Epithelial cell of proximal tubule (primary cell): ENCODE measurements around the gene TET3. TPM values are rescaled to one million over a fixed set of nuclear protein-coding genes. Genes with fewer than 3 reads are reported as not detected.

Source experiments
- DNase-seq: peaks from one replicate; pipeline ENCODE4 v3.0.0-alpha.2; 2011; ENCODE audit warnings: low read depth
- H3K4me3 ChIP-seq: 2 replicates; pipeline ENCODE4 v1.5.1; 2011; ENCODE audit warnings: low read depth, mild to moderate bottlenecking, low read length
- total RNA-seq: library from RNA; depleted of rRNA; stranded (reverse); fragments of >200 nt; gene quantifications from 2 replicates; pipeline ENCODE4 v1.2.3, GENCODE V29; 2015
- TF ChIP-seq, protein P1 (sequence below): conservative IDR thresholded peaks from 2 replicates; pipeline ENCODE4 v1.5.1; 2012; ENCODE audit warnings: low read depth, mild to moderate bottlenecking, low read length

TET3 gene
- total RNA-seq, 1 donor from 2014 or later, result 4.8 TPM

DNA sequence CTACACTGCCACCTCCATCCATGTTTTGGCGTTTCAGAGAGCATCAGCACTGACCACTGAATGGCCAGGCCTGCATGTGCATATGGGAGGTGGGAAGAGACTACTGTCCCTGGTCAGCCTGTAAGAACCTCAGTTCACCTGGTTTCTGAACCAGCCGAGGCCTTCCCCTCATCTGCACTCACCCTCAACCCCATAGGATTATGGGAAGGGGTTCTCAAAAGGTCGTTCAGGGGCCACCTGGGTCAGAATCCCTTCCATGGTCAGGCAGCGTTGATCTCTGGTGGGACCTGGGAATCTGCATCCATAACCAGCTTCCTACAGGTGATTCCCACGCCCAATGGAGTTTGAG is 36.7 kb downstream of the TET3 start:
- H3K4me3 ChIP-seq, result no peak overlapping the region
- DNase-seq, result no peak
- TF ChIP-seq, protein P1, sequence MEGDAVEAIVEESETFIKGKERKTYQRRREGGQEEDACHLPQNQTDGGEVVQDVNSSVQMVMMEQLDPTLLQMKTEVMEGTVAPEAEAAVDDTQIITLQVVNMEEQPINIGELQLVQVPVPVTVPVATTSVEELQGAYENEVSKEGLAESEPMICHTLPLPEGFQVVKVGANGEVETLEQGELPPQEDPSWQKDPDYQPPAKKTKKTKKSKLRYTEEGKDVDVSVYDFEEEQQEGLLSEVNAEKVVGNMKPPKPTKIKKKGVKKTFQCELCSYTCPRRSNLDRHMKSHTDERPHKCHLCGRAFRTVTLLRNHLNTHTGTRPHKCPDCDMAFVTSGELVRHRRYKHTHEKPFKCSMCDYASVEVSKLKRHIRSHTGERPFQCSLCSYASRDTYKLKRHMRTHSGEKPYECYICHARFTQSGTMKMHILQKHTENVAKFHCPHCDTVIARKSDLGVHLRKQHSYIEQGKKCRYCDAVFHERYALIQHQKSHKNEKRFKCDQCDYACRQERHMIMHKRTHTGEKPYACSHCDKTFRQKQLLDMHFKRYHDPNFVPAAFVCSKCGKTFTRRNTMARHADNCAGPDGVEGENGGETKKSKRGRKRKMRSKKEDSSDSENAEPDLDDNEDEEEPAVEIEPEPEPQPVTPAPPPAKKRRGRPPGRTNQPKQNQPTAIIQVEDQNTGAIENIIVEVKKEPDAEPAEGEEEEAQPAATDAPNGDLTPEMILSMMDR, result no peak

DNA sequence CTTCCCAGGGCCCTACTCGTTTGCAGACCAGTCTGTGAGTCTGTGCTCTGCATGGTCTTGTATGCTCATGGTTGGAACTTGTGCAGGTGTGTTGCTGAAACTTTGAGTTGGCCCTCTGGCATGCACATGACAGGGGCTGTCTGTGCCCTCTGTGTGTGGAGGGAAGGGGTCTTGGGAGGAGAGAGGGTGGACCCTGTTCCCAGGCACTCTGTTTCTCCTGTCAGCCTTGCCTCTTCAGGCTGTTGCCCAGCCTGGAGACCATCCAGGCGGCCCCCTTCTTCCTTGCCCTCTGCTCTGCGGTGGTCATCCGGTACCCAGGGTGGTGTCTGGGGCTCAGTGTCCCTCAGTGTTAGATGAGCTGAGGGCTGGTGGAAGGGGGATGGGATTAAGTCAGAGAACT is 39.5 kb downstream of the TET3 start:
- TF ChIP-seq, protein P1, result no peak
- no peak overlapping the region for H3K4me3 ChIP-seq
- DNase-seq, result no peak

DNA sequence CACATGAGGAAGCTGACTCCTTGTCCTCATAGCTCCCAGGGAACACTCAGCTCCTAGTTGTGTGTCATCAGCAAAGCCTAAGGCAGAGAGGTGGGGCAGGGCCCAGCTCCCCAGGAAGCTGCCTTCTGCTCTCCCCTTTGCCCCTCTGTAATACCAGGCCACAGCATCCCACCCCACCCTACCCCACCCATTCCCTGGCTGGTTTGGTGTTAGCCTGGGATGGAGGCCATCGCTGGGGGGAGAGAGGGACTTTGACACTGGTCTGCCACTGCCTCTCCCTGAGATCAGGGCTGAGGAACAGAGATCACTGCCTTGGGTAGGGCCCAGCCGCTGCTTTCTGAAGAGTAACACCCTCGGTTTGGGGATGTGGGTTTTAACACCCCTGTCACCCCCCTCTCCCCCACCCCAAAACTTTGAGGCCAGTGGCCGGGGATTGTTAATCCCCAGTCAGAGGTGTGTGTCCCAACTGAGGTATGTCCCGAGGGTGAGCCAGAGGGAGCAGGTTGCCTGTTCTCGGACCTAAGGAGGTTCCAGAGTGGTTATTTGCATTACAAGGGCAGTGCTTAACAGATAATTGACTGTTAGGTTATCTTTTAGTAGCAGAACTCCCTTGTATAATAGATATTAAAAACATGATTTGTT is 41.4 kb downstream of the TET3 start:
- TF ChIP-seq, protein P1, result no peak
- H3K4me3 ChIP-seq, result no peak overlapping the region
- DNase-seq, result no peak

DNA sequence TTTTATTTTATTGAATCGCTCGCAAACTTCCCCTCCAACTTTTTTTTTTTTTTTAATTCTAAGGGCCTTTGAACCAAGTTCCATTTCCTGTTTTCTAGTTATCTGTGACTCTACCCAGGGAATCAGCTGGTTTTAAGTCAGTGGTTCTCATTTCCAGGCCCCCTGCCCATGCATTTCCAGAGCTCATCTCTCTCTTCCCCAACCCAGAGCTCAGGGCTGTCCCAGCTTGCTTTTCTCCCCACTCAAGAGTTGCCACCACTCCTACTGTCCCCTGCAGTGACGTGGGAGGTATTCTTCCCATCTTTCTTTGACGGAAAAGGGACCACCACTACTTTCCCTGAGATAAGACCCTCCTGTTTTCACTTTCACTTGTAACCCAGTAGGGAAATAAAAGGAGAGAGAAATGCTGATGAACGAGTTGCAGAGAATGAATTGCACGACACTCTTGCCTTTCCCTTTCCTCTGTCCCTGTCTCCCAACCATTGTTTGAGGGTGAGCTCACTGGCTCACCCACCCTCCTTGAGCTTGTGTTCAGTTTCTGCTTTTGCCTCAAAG is 42.1 kb downstream of the TET3 start:
- DNase-seq, result no peak
- TF ChIP-seq, protein P1, result no peak
- H3K4me3 ChIP-seq, result no peak overlapping the region

DNA sequence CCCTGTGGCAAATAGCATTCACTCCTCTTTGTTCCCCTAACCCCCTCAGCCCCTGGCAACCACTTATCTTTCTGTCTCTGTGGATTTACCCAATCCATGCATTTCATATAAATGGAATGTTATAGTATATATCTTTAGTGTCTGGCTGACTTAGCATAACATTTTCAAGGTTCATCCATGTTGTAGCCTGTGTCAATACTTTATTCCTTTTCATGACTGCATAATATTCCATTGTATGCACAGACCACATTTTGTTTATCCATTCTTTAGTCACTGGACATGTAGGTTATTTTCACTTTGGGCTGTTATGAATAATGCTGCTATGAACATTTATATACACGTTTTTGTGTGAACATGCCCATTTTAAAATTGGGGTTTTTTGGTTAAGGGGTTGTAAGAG is 42.8 kb downstream of the TET3 start:
- no peak overlapping the region for H3K4me3 ChIP-seq
- TF ChIP-seq, protein P1, result no peak
- no peak for DNase-seq

DNA sequence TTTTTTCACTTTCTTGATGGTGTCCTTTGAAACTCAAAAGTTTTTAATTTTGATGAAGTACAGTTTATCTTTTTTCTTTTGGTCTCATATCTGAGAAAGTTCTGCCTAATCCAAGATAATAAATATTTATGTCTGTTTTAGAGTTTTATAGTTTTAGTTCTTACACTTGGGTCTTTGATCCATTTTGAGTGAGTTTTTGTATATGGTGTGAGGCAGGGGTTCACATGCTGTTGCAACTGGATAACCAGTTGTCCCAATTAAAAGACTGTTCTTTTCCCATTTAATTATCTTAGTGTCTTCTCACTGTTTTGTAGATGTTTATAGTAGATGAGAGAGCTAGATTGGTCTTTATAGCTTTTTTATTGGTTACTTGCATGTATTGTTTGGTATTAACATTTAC is 43.6 kb downstream of the TET3 start:
- no peak overlapping the region for H3K4me3 ChIP-seq
- no peak for DNase-seq
- TF ChIP-seq, protein P1, result no peak

DNA sequence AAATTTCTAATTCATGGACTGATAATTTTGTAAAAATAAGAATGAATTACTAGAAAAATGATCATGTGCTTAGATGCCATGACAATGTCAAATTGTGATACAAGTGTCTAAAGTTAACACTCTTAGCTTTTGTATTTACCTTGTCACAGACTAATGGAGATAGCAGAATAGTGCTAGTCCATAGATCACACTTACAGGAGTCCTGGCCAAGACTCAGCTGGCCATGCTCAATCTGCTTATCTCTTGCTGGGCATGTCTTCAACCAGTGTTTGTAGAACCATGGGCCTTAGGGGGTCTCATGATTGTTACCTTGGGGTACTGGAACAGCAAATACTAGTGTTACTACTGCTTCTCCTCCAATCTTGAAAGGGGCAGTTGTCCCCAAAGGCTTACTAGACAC is 44.0 kb downstream of the TET3 start:
- TF ChIP-seq, protein P1, result no peak
- DNase-seq, result no peak
- no peak overlapping the region for H3K4me3 ChIP-seq
